ENCODE data around the gene GMEB2. TPM values are rescaled to one million over a fixed set of nuclear protein-coding genes. Genes with fewer than 3 reads are reported as not detected.

The GMEB2 gene
- total RNA-seq, 2 donors from 2014 or later: 11.5 to 12.3 TPM

DNA sequence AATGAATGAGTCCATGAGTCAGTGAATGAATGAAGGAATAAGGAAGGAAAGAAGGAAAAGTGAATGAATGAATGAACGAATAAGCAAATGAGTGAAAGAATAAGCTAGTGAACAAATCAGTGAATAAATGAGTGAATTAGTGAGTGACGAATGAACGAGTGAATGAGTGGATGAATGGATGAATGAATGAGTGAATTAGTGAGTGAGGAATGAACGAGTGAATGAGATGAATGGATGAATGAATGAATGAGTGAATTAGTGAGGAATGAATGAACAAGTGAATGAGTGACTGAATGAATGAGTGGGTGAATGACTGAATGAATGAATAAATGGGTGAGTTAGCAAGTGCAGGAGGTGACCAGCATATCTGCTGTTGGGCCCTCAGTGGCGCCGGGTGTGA, 83.2 kb downstream of the GMEB2 start:
- H3K4me1 Mint-ChIP-seq: peaks cover 7% of the 10 kb centered on the region
- DNase-seq: no peak
- no peak overlapping the region for H3K27ac Mint-ChIP-seq
- H3K9me3 Mint-ChIP-seq: no peaks in the 10 kb centered on the region
- Histone ChIP-seq H3K27ac (ENCODE audit: low read depth, low read length) (no peak overlapping the region), H3K27me3 (ENCODE audit: control insufficient read depth, insufficient read depth, low read length, poor library complexity, severe bottlenecking) (no peaks in the 10 kb centered on the region), H3K4me3 (ENCODE audit: low read length) (no peak overlapping the region), H3K4me1 (ENCODE audit: control insufficient read depth, insufficient read depth, low read length) (no peaks in the 10 kb centered on the region), H3K9ac (ENCODE audit: extremely low read depth, low read length, poor library complexity, severe bottlenecking) (no peak overlapping the region), H3K9me3 (ENCODE audit: control insufficient read depth, low read length) (no peaks in the 10 kb centered on the region), H3K36me3 (ENCODE audit: control insufficient read depth, insufficient read depth, low read length) (no peaks in the 10 kb centered on the region)
- H3K27me3 Mint-ChIP-seq (ENCODE audit: insufficient read depth): no peaks in the 10 kb centered on the region
- TF ChIP-seq, protein P1, sequence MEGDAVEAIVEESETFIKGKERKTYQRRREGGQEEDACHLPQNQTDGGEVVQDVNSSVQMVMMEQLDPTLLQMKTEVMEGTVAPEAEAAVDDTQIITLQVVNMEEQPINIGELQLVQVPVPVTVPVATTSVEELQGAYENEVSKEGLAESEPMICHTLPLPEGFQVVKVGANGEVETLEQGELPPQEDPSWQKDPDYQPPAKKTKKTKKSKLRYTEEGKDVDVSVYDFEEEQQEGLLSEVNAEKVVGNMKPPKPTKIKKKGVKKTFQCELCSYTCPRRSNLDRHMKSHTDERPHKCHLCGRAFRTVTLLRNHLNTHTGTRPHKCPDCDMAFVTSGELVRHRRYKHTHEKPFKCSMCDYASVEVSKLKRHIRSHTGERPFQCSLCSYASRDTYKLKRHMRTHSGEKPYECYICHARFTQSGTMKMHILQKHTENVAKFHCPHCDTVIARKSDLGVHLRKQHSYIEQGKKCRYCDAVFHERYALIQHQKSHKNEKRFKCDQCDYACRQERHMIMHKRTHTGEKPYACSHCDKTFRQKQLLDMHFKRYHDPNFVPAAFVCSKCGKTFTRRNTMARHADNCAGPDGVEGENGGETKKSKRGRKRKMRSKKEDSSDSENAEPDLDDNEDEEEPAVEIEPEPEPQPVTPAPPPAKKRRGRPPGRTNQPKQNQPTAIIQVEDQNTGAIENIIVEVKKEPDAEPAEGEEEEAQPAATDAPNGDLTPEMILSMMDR (conservative IDR thresholded peaks at IDR 0.05): no peak
- H3K36me3 Mint-ChIP-seq (ENCODE audit: low read depth): no peaks in the 10 kb centered on the region
- no peak overlapping the region for H3K4me3 Mint-ChIP-seq
- 92 to 95% methylated on average over 4 to 6 of the region's 6 CpGs for WGBS, 2 experiments (ENCODE audit: insufficient coverage in 1 of 2, insufficient read length in 1 of 2)

DNA sequence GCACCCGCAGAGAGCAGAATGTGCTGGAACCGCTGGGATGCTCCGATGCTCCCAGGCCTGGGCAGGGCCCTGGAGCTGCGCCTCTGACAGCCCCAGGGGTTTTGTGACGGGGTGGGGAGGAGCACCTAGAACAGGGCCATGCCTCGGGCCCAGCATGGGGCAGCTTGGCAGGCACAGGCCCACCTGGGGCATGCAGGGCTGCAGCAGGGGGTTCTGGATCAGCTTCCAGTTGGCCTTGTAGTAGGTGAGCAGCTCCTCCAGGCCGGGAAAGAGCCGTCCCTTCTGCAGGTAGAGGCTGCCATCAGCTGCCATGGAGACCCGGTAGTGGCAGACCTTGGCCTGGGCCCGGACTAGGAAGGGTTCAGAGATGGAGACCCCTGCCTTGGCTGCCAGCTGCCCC, 83.8 kb downstream of the GMEB2 start:
- Mint-ChIP-seq H3K4me1 (peaks cover 7% of the 10 kb centered on the region), H3K27ac (no peak overlapping the region), H3K36me3 (ENCODE audit: low read depth) (no peaks in the 10 kb centered on the region), H3K27me3 (ENCODE audit: insufficient read depth) (no peaks in the 10 kb centered on the region), H3K4me3 (no peak overlapping the region), H3K9me3 (no peaks in the 10 kb centered on the region)
- 90 to 92% methylated on average over 4 to 10 of the region's 10 CpGs for WGBS, 2 experiments (ENCODE audit: insufficient coverage in 1 of 2, insufficient read length in 1 of 2)
- no peak for DNase-seq
- H3K4me3 ChIP-seq (ENCODE audit: low read length): no peak overlapping the region
- H3K9ac ChIP-seq (ENCODE audit: extremely low read depth, low read length, poor library complexity, severe bottlenecking): no peak overlapping the region
- H3K9me3 ChIP-seq (ENCODE audit: control insufficient read depth, low read length): no peaks in the 10 kb centered on the region
- TF ChIP-seq, protein P1 (conservative IDR thresholded peaks at IDR 0.05): no peak
- no peaks in the 10 kb centered on the region for H3K4me1 ChIP-seq (ENCODE audit: control insufficient read depth, insufficient read depth, low read length)
- H3K27ac ChIP-seq (ENCODE audit: low read depth, low read length): no peak overlapping the region
- no peaks in the 10 kb centered on the region for H3K27me3 ChIP-seq (ENCODE audit: control insufficient read depth, insufficient read depth, low read length, poor library complexity, severe bottlenecking)
- H3K36me3 ChIP-seq (ENCODE audit: control insufficient read depth, insufficient read depth, low read length): no peaks in the 10 kb centered on the region

DNA sequence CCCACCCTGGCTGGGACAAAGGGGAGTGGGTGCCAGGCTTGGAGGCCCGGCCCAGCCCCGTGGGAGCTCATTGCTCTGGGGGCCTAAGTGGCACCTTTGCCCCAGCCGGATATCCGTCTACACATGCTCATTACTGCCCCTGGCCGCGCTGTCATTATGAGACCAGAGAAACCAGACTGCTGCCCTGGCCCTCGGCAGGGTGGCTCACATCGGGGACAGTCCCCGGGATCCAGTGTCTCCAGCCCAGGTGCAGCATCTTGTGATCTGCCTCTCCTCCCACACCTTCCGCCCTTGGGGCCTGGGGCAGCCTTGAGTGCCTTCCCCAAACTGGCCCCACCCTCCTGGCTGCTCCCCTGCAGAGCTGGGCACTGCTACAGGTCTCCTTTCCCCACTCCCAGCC, 84.2 kb downstream of the GMEB2 start:
- DNase-seq: no peak
- no peaks in the 10 kb centered on the region for H3K36me3 ChIP-seq (ENCODE audit: control insufficient read depth, insufficient read depth, low read length)
- Mint-ChIP-seq H3K27ac (no peak overlapping the region), H3K4me3 (no peak overlapping the region), H3K4me1 (peaks cover 7% of the 10 kb centered on the region), H3K9me3 (no peaks in the 10 kb centered on the region), H3K36me3 (ENCODE audit: low read depth) (no peaks in the 10 kb centered on the region), H3K27me3 (ENCODE audit: insufficient read depth) (no peaks in the 10 kb centered on the region)
- no peaks in the 10 kb centered on the region for H3K9me3 ChIP-seq (ENCODE audit: control insufficient read depth, low read length)
- H3K4me3 ChIP-seq (ENCODE audit: low read length): no peak overlapping the region
- no peak overlapping the region for H3K9ac ChIP-seq (ENCODE audit: extremely low read depth, low read length, poor library complexity, severe bottlenecking)
- 91 to 92% methylated on average over 8 to 10 of the region's 10 CpGs for WGBS, 2 experiments (ENCODE audit: insufficient coverage in 1 of 2, insufficient read length in 1 of 2)
- TF ChIP-seq, protein P1 (conservative IDR thresholded peaks at IDR 0.05): no peak
- H3K27ac ChIP-seq (ENCODE audit: low read depth, low read length): no peak overlapping the region
- H3K4me1 ChIP-seq (ENCODE audit: control insufficient read depth, insufficient read depth, low read length): no peaks in the 10 kb centered on the region
- no peaks in the 10 kb centered on the region for H3K27me3 ChIP-seq (ENCODE audit: control insufficient read depth, insufficient read depth, low read length, poor library complexity, severe bottlenecking)
